ENCODE results near the gene TUBG1. TPM values are rescaled to one million over a fixed set of nuclear protein-coding genes. Genes with fewer than 3 reads are reported as not detected.

TUBG1 gene
- polyA plus RNA-seq, 2 of the 4 experiments (the other 2 are of a cell fraction): 73.3 to 156 TPM

- no peaks in the 10 kb centered on the region for H3K9me3 ChIP-seq
- no peak overlapping the region for H3K4me3 ChIP-seq
- FAIRE-seq: no peak
- ATAC-seq: no peak
- 92% methylated on average over 3 of the region's 3 CpGs for WGBS (ENCODE audit: missing lambda C conversion rate)
- ChIA-PET POLR2A (interaction anchor here (0.7 kb wide), 1 partner anchor 28 kb away, joined by 10 read pairs; no protein-coding TSS in a partner anchor), CTCF (interaction anchor here (0.6 to 1.9 kb wide), 6 partner anchors 9 to 83 kb away, joined by 3 to 15 read pairs (median 4); partner anchors contain the start of gene PSMC3IP)
- DNase-seq (ENCODE audit: low read depth in 1 of 2, low spot score in 1 of 2): no peak
- H3K4me2 ChIP-seq: no peak overlapping the region
- TF ChIP-seq KDM1A (IDR thresholded peaks at IDR 0.05; ENCODE audit: low read depth) (no peak), ELK1 (IDR thresholded peaks at IDR 0.05; ENCODE audit: low read depth, low read length) (no peak), HOXB5 (CRISPR knock-in tag; IDR thresholded peaks at IDR 0.05) (no peak), RAD21 (conservative IDR thresholded peaks at IDR 0.05 in 1 of 2, IDR thresholded peaks at IDR 0.05 in 1 of 2) (no peak), MAX (IDR thresholded peaks at IDR 0.05) (no peak), FOXS1 (CRISPR knock-in tag; IDR thresholded peaks at IDR 0.05) (no peak), HES2 (IDR thresholded peaks at IDR 0.05) (no peak)
- no peaks in the 10 kb centered on the region for H3K4me1 ChIP-seq
- no peak overlapping the region for H3K27ac ChIP-seq
These were observed 13.1 kb upstream of the TUBG1 start for GRCh38 chr17:42596386-42596785.

- CTCF ChIA-PET: interaction anchor here (0.6 to 1.9 kb wide), 9 partner anchors 9 to 1846 kb away, joined by 3 to 7 read pairs (median 4); partner anchors contain the start of gene PLEKHH3
- no peak overlapping the region for H3K4me3 ChIP-seq
- DNase-seq (ENCODE audit: low read depth in 1 of 2, low spot score in 1 of 2) (no peak), FAIRE-seq (no peak), ATAC-seq (no peak)
- WGBS (ENCODE audit: missing lambda C conversion rate): 87% methylated on average over 2 of the region's 2 CpGs
- no peaks in the 10 kb centered on the region for H3K4me1 ChIP-seq
- H3K27ac ChIP-seq: no peak overlapping the region
- POLR2A ChIA-PET: interaction anchor here (2.8 kb wide), 1 partner anchor 10 kb away, joined by 12 read pairs; the partner anchor contains the start of genes RETREG3 and TUBG1
- H3K9me3 ChIP-seq: no peaks in the 10 kb centered on the region
- no peak overlapping the region for H3K4me2 ChIP-seq
- TF ChIP-seq PHF8 (IDR thresholded peaks at IDR 0.05; ENCODE audit: borderline replicate concordance, low read depth): no peak
These were observed 10.6 kb upstream of the TUBG1 start for GRCh38 chr17:42598905-42599304.

- WGBS (ENCODE audit: missing lambda C conversion rate): 94% methylated on average over 7 of the region's 7 CpGs
- H3K27ac ChIP-seq: no peak overlapping the region
- FAIRE-seq: no peak
- TF ChIP-seq SMC3 (IDR thresholded peaks at IDR 0.05) (no peak), SREBF2 (IDR thresholded peaks at IDR 0.05) (no peak), NPAS2 (CRISPR knock-in tag; IDR thresholded peaks at IDR 0.05; ENCODE audit: borderline replicate concordance) (no peak), CBX2 (IDR thresholded peaks at IDR 0.05; ENCODE audit: borderline replicate concordance, low read depth) (no peak)
- H3K9me3 ChIP-seq: no peaks in the 10 kb centered on the region
- POLR2A ChIA-PET: no interaction called here
- no peak for ATAC-seq
- DNase-seq (ENCODE audit: low read depth in 1 of 2, low spot score in 1 of 2): no peak
- H3K4me3 ChIP-seq: no peak overlapping the region
- H3K4me2 ChIP-seq: no peak overlapping the region
- H3K4me1 ChIP-seq: peaks cover 16% of the 10 kb centered on the region
- CTCF ChIA-PET: interaction anchor here (0.9 to 7.8 kb wide), 3 partner anchors 25 to 76 kb away, joined by 3 to 65 read pairs (median 6); partner anchors contain the start of gene PSMC3IP
These were observed 6.2 kb upstream of the TUBG1 start for GRCh38 chr17:42603318-42603717.

- ATAC-seq (no peak), DNase-seq (ENCODE audit: low read depth in 1 of 2, low spot score in 1 of 2) (no peak), FAIRE-seq (no peak)
- POLR2A ChIA-PET: interaction anchor here (1.4 to 3.0 kb wide), 2 partner anchors 30 to 70 kb away, joined by 12 to 43 read pairs; partner anchors contain the start of genes PLEKHH3 and PSMC3IP
- WGBS (ENCODE audit: missing lambda C conversion rate): 53% methylated on average over 3 of the region's 3 CpGs
- peak overlapping the region; percentile 67 for H3K4me3 ChIP-seq
- H3K9me3 ChIP-seq: no peaks in the 10 kb centered on the region
- H3K4me2 ChIP-seq: peak overlapping the region; percentile 87
- peaks cover 22% of the 10 kb centered on the region for H3K4me1 ChIP-seq
- TF ChIP-seq ATOH8 (CRISPR knock-in tag; IDR thresholded peaks at IDR 0.05; ENCODE audit: low read depth) (no peak), MAX (IDR thresholded peaks at IDR 0.05) (no peak)
- H3K27ac ChIP-seq: peak overlapping the region in 1 of 2 experiments; percentile 79; a peak in 1 of 6 replicates
- CTCF ChIA-PET: interaction anchor here (0.5 to 7.8 kb wide), 13 partner anchors 8 to 155 kb away, joined by 3 to 65 read pairs (median 5); partner anchors contain the start of genes PLEKHH3 and PSMC3IP
These were observed 1.7 kb upstream of the TUBG1 start for GRCh38 chr17:42607769-42608168.

Measured in A549 (cell line).